ENCODE measurements around the gene COA7.

Gene COA7

GRCh38 chr1:52709016-52709415 is 10.9 kb upstream of the COA7 start:
- DNase-seq: no peak
- Histone ChIP-seq H3K4me1 (ENCODE audit: low read length) (no peaks in the 10 kb centered on the region), H3K36me3 (replicated peaks; ENCODE audit: insufficient read depth, low read length) (no peaks in the 10 kb centered on the region), H3K27ac (ENCODE audit: low read length) (no peak overlapping the region), H3K9ac (ENCODE audit: low read length) (no peak overlapping the region), H4K20me1 (ENCODE audit: insufficient read depth, low read length) (no peaks in the 10 kb centered on the region), H3K4me2 (ENCODE audit: low read depth, low read length) (no peak overlapping the region), H3K27me3 (replicated peaks; ENCODE audit: insufficient read depth, low read length) (no peaks in the 10 kb centered on the region), H3K79me2 (ENCODE audit: low read length) (no peaks in the 10 kb centered on the region), H2AFZ (ENCODE audit: low read length) (no peak overlapping the region), H3K9me3 (replicated peaks; ENCODE audit: insufficient read depth, low read length) (no peaks in the 10 kb centered on the region), H3K4me3 (ENCODE audit: low read length) (no peak overlapping the region), H3K9me2 (replicated peaks; ENCODE audit: insufficient read depth, low read length) (no peaks in the 10 kb centered on the region), H3F3A (ENCODE audit: insufficient read depth, low read length) (no peaks in the 10 kb centered on the region)
- TF ChIP-seq CTCF (IDR thresholded peaks at IDR 0.05; ENCODE audit: low read length) (no peak), EZH2 (optimal IDR thresholded peaks at IDR 0.05; ENCODE audit: low read depth, low read length) (no peak), EZH2phosphoT487 (IDR thresholded peaks at IDR 0.05; ENCODE audit: low read length) (no peak)

DNA sequence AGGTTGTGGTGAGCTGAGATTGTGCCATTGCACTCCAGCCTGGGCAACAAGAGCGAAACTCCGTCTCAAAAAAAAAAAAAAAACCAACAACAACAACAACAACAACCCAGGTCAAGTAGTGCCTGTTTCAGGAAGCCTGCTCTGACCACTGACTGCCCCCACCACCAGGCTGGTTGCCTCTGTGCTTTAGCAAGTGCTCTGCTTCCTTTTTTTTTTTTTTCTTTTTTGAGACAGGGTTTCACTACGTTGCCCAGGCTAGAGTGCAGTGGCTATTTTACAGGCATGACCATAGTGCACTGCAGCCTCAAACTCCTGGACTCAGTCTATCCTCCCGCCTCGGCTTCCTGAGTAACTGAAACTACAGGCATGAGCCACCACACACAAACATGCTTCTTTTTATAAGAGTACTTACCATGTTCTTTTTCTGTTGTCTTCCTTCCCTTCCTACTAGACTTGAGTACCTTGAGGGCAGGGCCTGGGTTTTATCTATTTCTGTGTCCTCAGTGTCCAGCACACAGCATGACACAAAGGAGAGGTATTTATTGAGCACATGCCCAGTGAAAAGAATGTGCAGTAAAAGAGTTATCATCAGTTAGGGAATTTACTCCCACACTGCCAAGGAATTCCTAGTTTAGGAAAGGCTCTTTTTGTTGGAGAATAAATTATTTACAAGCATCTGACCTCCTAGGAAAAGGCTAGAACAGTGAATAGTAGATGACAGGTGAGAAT is 9.9 kb upstream of the COA7 start:
- H3K9ac ChIP-seq (ENCODE audit: low read length): no peak overlapping the region
- H3K79me2 ChIP-seq (ENCODE audit: low read length): no peaks in the 10 kb centered on the region
- H3K27ac ChIP-seq (ENCODE audit: low read length): no peak overlapping the region
- no peak for DNase-seq
- 0 out of 2 replicates have a peak, but pooled peaks cover 3% of the 10 kb centered on the region for H3K4me1 ChIP-seq (ENCODE audit: low read length)
- no peaks in the 10 kb centered on the region for H3K9me3 ChIP-seq (replicated peaks; ENCODE audit: insufficient read depth, low read length)
- TF ChIP-seq CTCF (IDR thresholded peaks at IDR 0.05; ENCODE audit: low read length) (no peak), EZH2 (optimal IDR thresholded peaks at IDR 0.05; ENCODE audit: low read depth, low read length) (no peak), EZH2phosphoT487 (IDR thresholded peaks at IDR 0.05; ENCODE audit: low read length) (no peak)
- H2AFZ ChIP-seq (ENCODE audit: low read length): no peak overlapping the region
- H3F3A ChIP-seq (ENCODE audit: insufficient read depth, low read length): peaks cover 5% of the 10 kb centered on the region
- no peaks in the 10 kb centered on the region for H3K9me2 ChIP-seq (replicated peaks; ENCODE audit: insufficient read depth, low read length)
- no peak overlapping the region for H3K4me3 ChIP-seq (ENCODE audit: low read length)
- H3K4me2 ChIP-seq (ENCODE audit: low read depth, low read length): no peak overlapping the region
- H4K20me1 ChIP-seq (ENCODE audit: insufficient read depth, low read length): no peaks in the 10 kb centered on the region
- no peaks in the 10 kb centered on the region for H3K36me3 ChIP-seq (replicated peaks; ENCODE audit: insufficient read depth, low read length)
- H3K27me3 ChIP-seq (replicated peaks; ENCODE audit: insufficient read depth, low read length): no peaks in the 10 kb centered on the region

DNA sequence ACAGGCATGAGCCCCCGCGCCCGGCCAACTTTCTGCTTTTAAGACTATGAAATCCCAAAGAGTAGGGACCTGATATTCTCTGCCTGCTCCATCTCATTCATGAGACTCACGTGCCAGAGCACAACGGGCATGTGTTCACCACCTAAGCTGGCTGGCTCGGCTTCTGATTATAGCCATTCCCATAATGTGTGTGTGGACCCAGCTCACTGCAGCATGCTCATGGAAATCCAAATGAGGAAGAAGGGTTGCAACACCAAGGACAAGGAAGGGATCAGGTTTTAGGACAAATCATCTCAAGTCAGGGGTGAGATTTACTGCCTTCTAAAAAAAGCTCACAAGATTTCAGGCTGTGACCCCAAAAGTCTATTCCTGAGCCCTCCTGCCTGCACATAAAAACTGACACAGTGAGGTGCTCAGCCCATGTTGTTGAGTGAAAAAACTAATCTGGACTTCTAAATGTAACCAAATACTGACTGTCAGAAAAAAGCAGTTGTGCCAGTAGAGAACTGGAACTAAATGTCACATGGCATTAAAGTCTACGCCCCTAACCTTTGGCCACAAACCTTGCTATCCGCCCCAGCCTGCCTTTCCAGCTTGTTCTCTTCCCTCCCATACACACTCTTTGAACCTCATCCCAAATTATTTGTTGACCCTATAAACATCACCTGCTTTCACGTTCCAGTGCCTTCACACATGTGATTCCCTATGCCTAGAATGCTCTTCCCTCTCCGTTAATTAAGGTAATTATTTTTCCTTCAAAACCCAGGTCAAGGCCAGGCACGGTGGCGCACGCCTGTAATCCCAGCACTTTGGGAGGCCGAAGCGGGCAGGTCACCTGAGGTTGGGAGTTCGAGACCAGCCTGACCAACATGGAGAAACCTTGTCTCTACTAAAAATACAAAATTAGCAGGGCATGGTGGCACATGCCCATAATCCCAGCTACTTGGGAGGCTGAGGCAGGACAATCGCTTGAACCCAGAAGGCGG is 9.1 kb upstream of the COA7 start:
- H3F3A ChIP-seq (ENCODE audit: insufficient read depth, low read length): peaks cover 6% of the 10 kb centered on the region
- TF ChIP-seq CTCF (IDR thresholded peaks at IDR 0.05; ENCODE audit: low read length) (no peak), EZH2phosphoT487 (IDR thresholded peaks at IDR 0.05; ENCODE audit: low read length) (no peak), EZH2 (optimal IDR thresholded peaks at IDR 0.05; ENCODE audit: low read depth, low read length) (no peak)
- no peak overlapping the region for H3K4me2 ChIP-seq (ENCODE audit: low read depth, low read length)
- no peaks in the 10 kb centered on the region for H3K36me3 ChIP-seq (replicated peaks; ENCODE audit: insufficient read depth, low read length)
- no peak overlapping the region for H3K9ac ChIP-seq (ENCODE audit: low read length)
- no peaks in the 10 kb centered on the region for H3K27me3 ChIP-seq (replicated peaks; ENCODE audit: insufficient read depth, low read length)
- no peaks in the 10 kb centered on the region for H3K79me2 ChIP-seq (ENCODE audit: low read length)
- no peaks in the 10 kb centered on the region for H4K20me1 ChIP-seq (ENCODE audit: insufficient read depth, low read length)
- H3K9me3 ChIP-seq (replicated peaks; ENCODE audit: insufficient read depth, low read length): no peaks in the 10 kb centered on the region
- no peak overlapping the region for H3K27ac ChIP-seq (ENCODE audit: low read length)
- no peaks in the 10 kb centered on the region for H3K9me2 ChIP-seq (replicated peaks; ENCODE audit: insufficient read depth, low read length)
- no peak for DNase-seq
- 0 out of 2 replicates have a peak, but pooled peaks cover 3% of the 10 kb centered on the region for H3K4me1 ChIP-seq (ENCODE audit: low read length)
- H2AFZ ChIP-seq (ENCODE audit: low read length): no peak overlapping the region
- H3K4me3 ChIP-seq (ENCODE audit: low read length): no peak overlapping the region

Data from MM.1S (cell line).